Transverse colon (tissue), 4 donors: ENCODE measurements around the gene APOLD1. TPM values are rescaled to one million over a fixed set of nuclear protein-coding genes. Genes with fewer than 3 reads are reported as not detected.

Experiments
- DNase-seq: peaks from one replicate; pipeline ENCODE4 v3.0.0-alpha.2; 2019
- H3K27ac ChIP-seq, 4 donors: fragments of 200-600 bp; sonication (generic); 2 replicates each; pipeline ENCODE4 v1.5.1; 2016 to 2018; ENCODE audit warnings: inconsistent platforms in 4 of 4
- H3K27me3 ChIP-seq: fragments of 200-600 bp; sonication (generic); 2 replicates; pipeline ENCODE4 v1.5.1; 2017; ENCODE audit warnings: inconsistent platforms
- H3K36me3 ChIP-seq, 4 donors: fragments of 200-600 bp; sonication (generic); 2 replicates each; pipeline ENCODE4 v1.5.1; 2017 to 2019; ENCODE audit warnings: inconsistent platforms in 4 of 4
- H3K4me1 ChIP-seq, 4 donors: fragments of 200-600 bp; sonication (generic); 2 replicates each; pipeline ENCODE4 v1.5.1; 2017 to 2020; ENCODE audit warnings: inconsistent platforms in 4 of 4
- H3K4me3 ChIP-seq, 4 donors: fragments of 200-600 bp; sonication (generic); 1 replicate in 1 of 4; 2 replicates in 3 of 4; pipeline versions ENCODE4 v1.5.1 to v1.6.1; 2017 to 2019; ENCODE audit warnings: inconsistent platforms in 4 of 4
- H3K9me3 ChIP-seq, 2 donors: fragments of 200-600 bp; sonication (generic); 2 replicates each; pipeline ENCODE4 v1.5.1; 2017 to 2019; ENCODE audit warnings: inconsistent platforms in 2 of 2
- EP300 ChIP-seq: sonication (generic); formaldehyde crosslinking; IDR thresholded peaks from one replicate; pipeline ENCODE4 v1.6.1; 2017; ENCODE audit warnings: antibody characterized with exemption, low read depth
- POLR2A ChIP-seq: fragments of 450-650 bp; IDR thresholded peaks from one replicate; pipeline ENCODE4 v1.6.1; 2016; ENCODE audit warnings: antibody characterized with exemption, mild to moderate bottlenecking, moderate library complexity
- POLR2AphosphoS5 ChIP-seq, 3 donors: sonication (generic); formaldehyde crosslinking; IDR thresholded peaks; one replicate each; pipeline ENCODE4 v1.6.1; 2016; ENCODE audit warnings: antibody characterized with exemption in 3 of 3
- WGBS, 2 donors: methylation state at CpG; one replicate each; pipeline ENCODE4 v1.1.5; 2018; ENCODE audit warnings: low coverage in 1 of 2; 5-methylcytosine and 5-hydroxymethylcytosine counted together
- in situ Hi-C, 4 donors: fragments of 200-750 bp; cut with MboI; loops; one replicate each; pipeline versions ENCODE4 v1.15.0 to v1.15.1; 2017; ENCODE audit warnings: low sequenced_read_pairs in 3 of 4, low pct_ligation_motif_present in 1 of 4, low pct_unique_long_range_greater_than_20kb in 1 of 4
- intact Hi-C: fragments of 100-400 bp; cut with DNase I; formaldehyde crosslinking; loops from one replicate; pipeline ENCODE4 v1.15.1; 2023; ENCODE audit warnings: low total_unique reads
- total RNA-seq, 4 donors: library from RNA; depleted of rRNA; stranded (reverse); fragments of >200 nt; gene quantifications; one replicate each; pipeline ENCODE4 v1.1.0, GENCODE V29; 2016
- TF ChIP-seq, protein P1 (sequence below), 5 experiments: fragments of 200-600 bp in 3 of 5; fragments of 450-650 bp in 2 of 5; sonication (generic) in 3 of 5; IDR thresholded peaks; 1 replicate in 2 of 5; 2 replicates in 3 of 5; pipeline ENCODE4 v1.5.1; 2016 to 2017; ENCODE audit warnings: antibody characterized with exemption in 5 of 5, inconsistent platforms in 3 of 5, mild to moderate bottlenecking in 2 of 5, moderate library complexity in 1 of 5

Gene APOLD1
- total RNA-seq, 4 donors from 2014 or later = 3.0 to 11.3 (median 7.7) TPM

DNA sequence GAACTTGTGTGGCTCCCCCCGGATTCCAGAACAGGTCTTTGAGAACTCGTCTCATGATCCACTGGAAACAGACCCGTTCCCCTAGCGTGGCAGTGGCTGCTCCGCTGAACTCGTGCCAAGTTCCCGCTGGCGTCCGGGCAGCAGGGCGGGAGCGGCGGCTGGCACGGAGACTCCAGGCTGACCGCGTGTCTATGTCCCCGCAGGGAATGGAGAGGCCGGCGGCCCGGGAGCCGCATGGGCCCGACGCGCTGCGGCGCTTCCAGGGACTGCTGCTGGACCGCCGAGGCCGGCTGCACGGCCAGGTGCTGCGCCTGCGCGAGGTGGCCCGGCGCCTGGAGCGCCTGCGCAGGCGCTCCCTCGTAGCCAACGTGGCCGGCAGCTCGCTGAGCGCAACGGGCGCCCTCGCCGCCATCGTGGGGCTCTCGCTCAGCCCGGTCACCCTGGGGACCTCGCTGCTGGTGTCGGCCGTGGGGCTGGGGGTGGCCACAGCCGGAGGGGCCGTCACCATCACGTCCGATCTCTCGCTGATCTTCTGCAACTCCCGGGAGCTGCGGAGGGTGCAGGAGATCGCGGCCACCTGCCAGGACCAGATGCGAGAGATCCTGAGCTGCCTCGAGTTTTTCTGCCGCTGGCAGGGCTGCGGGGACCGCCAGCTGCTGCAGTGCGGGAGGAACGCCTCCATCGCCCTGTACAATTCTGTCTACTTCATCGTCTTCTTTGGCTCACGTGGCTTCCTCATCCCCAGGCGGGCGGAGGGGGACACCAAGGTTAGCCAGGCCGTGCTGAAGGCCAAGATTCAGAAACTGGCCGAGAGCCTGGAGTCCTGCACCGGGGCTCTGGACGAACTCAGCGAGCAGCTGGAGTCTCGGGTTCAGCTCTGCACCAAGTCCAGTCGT, 1.5 kb downstream of the APOLD1 start:
- in situ Hi-C loops (no loop called here), intact Hi-C loops (no loop called here)
- H3K9me3 ChIP-seq = no peaks in the 10 kb centered on the region
- TF ChIP-seq, protein P1, sequence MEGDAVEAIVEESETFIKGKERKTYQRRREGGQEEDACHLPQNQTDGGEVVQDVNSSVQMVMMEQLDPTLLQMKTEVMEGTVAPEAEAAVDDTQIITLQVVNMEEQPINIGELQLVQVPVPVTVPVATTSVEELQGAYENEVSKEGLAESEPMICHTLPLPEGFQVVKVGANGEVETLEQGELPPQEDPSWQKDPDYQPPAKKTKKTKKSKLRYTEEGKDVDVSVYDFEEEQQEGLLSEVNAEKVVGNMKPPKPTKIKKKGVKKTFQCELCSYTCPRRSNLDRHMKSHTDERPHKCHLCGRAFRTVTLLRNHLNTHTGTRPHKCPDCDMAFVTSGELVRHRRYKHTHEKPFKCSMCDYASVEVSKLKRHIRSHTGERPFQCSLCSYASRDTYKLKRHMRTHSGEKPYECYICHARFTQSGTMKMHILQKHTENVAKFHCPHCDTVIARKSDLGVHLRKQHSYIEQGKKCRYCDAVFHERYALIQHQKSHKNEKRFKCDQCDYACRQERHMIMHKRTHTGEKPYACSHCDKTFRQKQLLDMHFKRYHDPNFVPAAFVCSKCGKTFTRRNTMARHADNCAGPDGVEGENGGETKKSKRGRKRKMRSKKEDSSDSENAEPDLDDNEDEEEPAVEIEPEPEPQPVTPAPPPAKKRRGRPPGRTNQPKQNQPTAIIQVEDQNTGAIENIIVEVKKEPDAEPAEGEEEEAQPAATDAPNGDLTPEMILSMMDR (IDR thresholded peaks at IDR 0.05) = peak in 4 of 5 experiments; percentile 4 to 58 (median 34)
- TF ChIP-seq POLR2AphosphoS5 (IDR thresholded peaks at IDR 0.05) = peak; percentile 52 to 86 (median 77)
- TF ChIP-seq POLR2A = peak; percentile 68
- no peak for TF ChIP-seq EP300
- WGBS, 2 donors = 15% methylated on average over 41 of the region's 80 CpGs; no CpG with 5 or more reads in 1 of the 2 donors
- peak overlapping the region; percentile 87 to 97 (median 92) for H3K27ac ChIP-seq
- peak overlapping the region; percentile 34 to 69 (median 50) for H3K4me3 ChIP-seq
- H3K36me3 ChIP-seq = no peaks in the 10 kb centered on the region
- DNase-seq = peak; percentile 81
- H3K27me3 ChIP-seq = no peaks in the 10 kb centered on the region
- H3K4me1 ChIP-seq = peaks cover 14 to 41% (median 29%) of the 10 kb centered on the region in 4 donors

DNA sequence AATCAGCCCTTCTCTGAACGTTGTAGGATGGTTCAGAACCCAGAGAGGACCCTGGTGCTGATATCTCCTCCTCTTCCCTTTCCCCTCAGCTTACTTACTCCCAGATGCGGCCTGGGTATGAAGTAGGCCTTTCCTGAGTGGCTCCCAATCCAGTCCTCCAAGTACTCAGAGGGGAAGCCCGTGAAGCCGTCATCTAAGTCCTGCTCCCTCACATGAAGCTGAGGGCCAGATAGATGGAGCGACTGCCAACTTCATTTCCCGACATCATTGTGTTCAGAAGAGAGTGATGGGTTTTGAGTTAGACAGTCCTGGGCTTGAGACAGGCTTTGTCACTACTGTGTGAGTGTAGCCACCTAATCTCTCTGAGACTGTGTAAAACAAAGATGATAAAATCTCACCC, 2.7 kb downstream of the APOLD1 start:
- intact Hi-C loops = no loop called here
- in situ Hi-C loops = no loop called here
- H3K4me3 ChIP-seq = peak overlapping the region in 1 of 4 donors; percentile 69
- peak overlapping the region; percentile 87 to 97 (median 92) for H3K27ac ChIP-seq
- no peaks in the 10 kb centered on the region for H3K36me3 ChIP-seq
- no peak for DNase-seq
- TF ChIP-seq, protein P1 (IDR thresholded peaks at IDR 0.05) = no peak
- TF ChIP-seq POLR2A (no peak), POLR2AphosphoS5 (IDR thresholded peaks at IDR 0.05) (no peak), EP300 (no peak)
- WGBS, 2 donors = 51 to 76% methylated on average over 2 to 6 of the region's 6 CpGs
- peaks cover 14 to 49% (median 30%) of the 10 kb centered on the region in 4 donors for H3K4me1 ChIP-seq
- H3K9me3 ChIP-seq = no peaks in the 10 kb centered on the region
- H3K27me3 ChIP-seq = no peaks in the 10 kb centered on the region

DNA sequence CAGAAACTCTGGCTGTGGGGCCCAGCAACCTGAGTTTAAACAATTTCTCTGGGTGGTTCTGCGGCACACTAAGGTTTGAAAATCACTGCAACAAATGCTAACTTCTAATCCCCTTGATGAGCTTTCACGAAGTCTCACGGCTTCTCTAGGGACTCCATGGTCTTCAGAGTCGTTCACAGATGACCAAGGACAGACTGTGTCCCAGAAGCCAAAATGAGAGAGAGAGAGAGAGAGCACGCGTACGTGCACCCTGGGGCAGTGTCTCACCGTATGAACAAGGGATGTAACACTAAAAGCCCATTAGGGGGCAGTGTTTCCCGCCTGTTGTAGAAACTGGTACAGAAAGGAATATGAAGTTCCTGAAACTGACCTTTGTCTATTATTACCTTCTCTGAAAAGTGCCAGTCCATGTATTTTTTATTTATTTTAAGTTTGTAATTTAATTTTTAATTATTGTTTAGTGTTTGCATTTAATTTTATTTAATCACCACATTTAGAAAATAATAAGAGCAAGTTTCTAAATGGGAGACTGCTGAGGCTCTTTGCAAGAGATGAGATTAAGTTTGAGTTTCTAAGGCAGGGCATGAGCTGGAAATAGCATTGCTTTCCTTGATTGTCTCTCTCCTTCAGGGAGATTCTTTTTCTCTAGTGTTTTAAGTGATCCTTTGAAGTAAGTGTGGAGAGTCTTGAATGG, 3.4 kb downstream of the APOLD1 start:
- Histone ChIP-seq H3K27ac (peak overlapping the region; percentile 87 to 97 (median 92)), H3K36me3 (no peaks in the 10 kb centered on the region), H3K27me3 (no peaks in the 10 kb centered on the region), H3K9me3 (no peaks in the 10 kb centered on the region), H3K4me1 (peaks cover 14 to 53% (median 30%) of the 10 kb centered on the region in 4 donors), H3K4me3 (no peak overlapping the region)
- intact Hi-C loops (no loop called here), in situ Hi-C loops (no loop called here)
- DNase-seq = peak; percentile 79
- WGBS, 2 donors = 0 to 16% methylated on average over 3 to 9 of the region's 9 CpGs
- TF ChIP-seq, protein P1 (IDR thresholded peaks at IDR 0.05) = peak; percentile 77 to 90 (median 83)
- no peak for TF ChIP-seq EP300
- no peak for TF ChIP-seq POLR2AphosphoS5 (IDR thresholded peaks at IDR 0.05)
- TF ChIP-seq POLR2A = no peak

DNA sequence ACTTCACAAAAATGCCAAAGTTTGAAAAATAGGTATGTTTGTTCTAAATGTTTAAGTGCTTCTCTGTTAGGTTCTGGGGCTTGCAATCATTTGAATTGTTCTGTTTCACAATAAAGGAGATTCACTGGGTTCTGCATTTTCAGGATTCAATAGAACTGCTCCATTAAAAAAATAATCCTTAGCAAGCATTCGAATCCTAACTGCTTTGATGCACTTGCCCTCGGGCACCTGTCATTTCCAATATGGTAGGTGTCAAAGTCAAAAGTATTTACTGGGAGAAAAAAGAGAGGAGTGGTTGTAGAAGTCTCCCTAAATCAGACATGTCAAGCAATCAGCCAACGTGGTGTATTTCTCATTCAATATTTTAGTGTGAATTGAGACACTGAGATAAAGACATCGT, 5.5 kb downstream of the APOLD1 start:
- Histone ChIP-seq H3K27me3 (no peaks in the 10 kb centered on the region), H3K36me3 (no peaks in the 10 kb centered on the region), H3K4me1 (peaks cover 14 to 54% (median 29%) of the 10 kb centered on the region in 4 donors), H3K9me3 (no peaks in the 10 kb centered on the region), H3K4me3 (no peak overlapping the region), H3K27ac (no peak overlapping the region)
- intact Hi-C loops (no loop called here), in situ Hi-C loops (no loop called here)
- WGBS, 2 donors = 57 to 69% methylated on average over 4 of the region's 4 CpGs
- DNase-seq = no peak
- TF ChIP-seq POLR2A (no peak), POLR2AphosphoS5 (IDR thresholded peaks at IDR 0.05) (no peak), EP300 (no peak)
- TF ChIP-seq, protein P1 (IDR thresholded peaks at IDR 0.05) = no peak
